Transverse colon (tissue), 4 donors: Measurements from ENCODE around the gene CHST6. TPM values are rescaled to one million over a fixed set of nuclear protein-coding genes. Genes with fewer than 3 reads are reported as not detected.

Source experiments
- DNase-seq: peaks from one replicate; pipeline ENCODE4 v3.0.0-alpha.2; 2019
- H3K27ac ChIP-seq, 4 donors: fragments of 200-600 bp; sonication (generic); 2 replicates each; pipeline ENCODE4 v1.5.1; 2016 to 2018; ENCODE audit warnings: inconsistent platforms in 4 of 4
- H3K27me3 ChIP-seq: fragments of 200-600 bp; sonication (generic); 2 replicates; pipeline ENCODE4 v1.5.1; 2017; ENCODE audit warnings: inconsistent platforms
- H3K36me3 ChIP-seq, 4 donors: fragments of 200-600 bp; sonication (generic); 2 replicates each; pipeline ENCODE4 v1.5.1; 2017 to 2019; ENCODE audit warnings: inconsistent platforms in 4 of 4
- H3K4me1 ChIP-seq, 4 donors: fragments of 200-600 bp; sonication (generic); 2 replicates each; pipeline ENCODE4 v1.5.1; 2017 to 2020; ENCODE audit warnings: inconsistent platforms in 4 of 4
- H3K4me3 ChIP-seq, 4 donors: fragments of 200-600 bp; sonication (generic); 1 replicate in 1 of 4; 2 replicates in 3 of 4; pipeline versions ENCODE4 v1.5.1 to v1.6.1; 2017 to 2019; ENCODE audit warnings: inconsistent platforms in 4 of 4
- H3K9me3 ChIP-seq, 2 donors: fragments of 200-600 bp; sonication (generic); 2 replicates each; pipeline ENCODE4 v1.5.1; 2017 to 2019; ENCODE audit warnings: inconsistent platforms in 2 of 2
- CTCF ChIP-seq, 5 experiments: fragments of 200-600 bp in 3 of 5; fragments of 450-650 bp in 2 of 5; sonication (generic) in 3 of 5; IDR thresholded peaks; 1 replicate in 2 of 5; 2 replicates in 3 of 5; pipeline ENCODE4 v1.5.1; 2016 to 2017; ENCODE audit warnings: antibody characterized with exemption in 5 of 5, inconsistent platforms in 3 of 5, mild to moderate bottlenecking in 2 of 5, moderate library complexity in 1 of 5
- EP300 ChIP-seq: sonication (generic); formaldehyde crosslinking; IDR thresholded peaks from one replicate; pipeline ENCODE4 v1.6.1; 2017; ENCODE audit warnings: antibody characterized with exemption, low read depth
- POLR2A ChIP-seq: fragments of 450-650 bp; IDR thresholded peaks from one replicate; pipeline ENCODE4 v1.6.1; 2016; ENCODE audit warnings: antibody characterized with exemption, mild to moderate bottlenecking, moderate library complexity
- POLR2AphosphoS5 ChIP-seq, 3 donors: sonication (generic); formaldehyde crosslinking; IDR thresholded peaks; one replicate each; pipeline ENCODE4 v1.6.1; 2016; ENCODE audit warnings: antibody characterized with exemption in 3 of 3
- WGBS, 2 donors: methylation state at CpG; one replicate each; pipeline ENCODE4 v1.1.5; 2018; ENCODE audit warnings: low coverage in 1 of 2; 5-methylcytosine and 5-hydroxymethylcytosine counted together
- in situ Hi-C, 4 donors: fragments of 200-750 bp; cut with MboI; loops; one replicate each; pipeline versions ENCODE4 v1.15.0 to v1.15.1; 2017; ENCODE audit warnings: low sequenced_read_pairs in 3 of 4, low pct_ligation_motif_present in 1 of 4, low pct_unique_long_range_greater_than_20kb in 1 of 4
- intact Hi-C: fragments of 100-400 bp; cut with DNase I; formaldehyde crosslinking; loops from one replicate; pipeline ENCODE4 v1.15.1; 2023; ENCODE audit warnings: low total_unique reads
- total RNA-seq, 4 donors: library from RNA; depleted of rRNA; stranded (reverse); fragments of >200 nt; gene quantifications; one replicate each; pipeline ENCODE4 v1.1.0, GENCODE V29; 2016

The CHST6 gene
- total RNA-seq, 4 donors from 2014 or later, result 1.7 to 3.7 (median 2.9) TPM

GRCh38 chr16:75494184-75494583 is 1.1 kb downstream of the CHST6 start:
- peak overlapping the region in 1 of 4 donors; percentile 44 for H3K4me3 ChIP-seq
- DNase-seq, result no peak

GRCh38 chr16:75491876-75492275 is 3.4 kb downstream of the CHST6 start:
- intact Hi-C loops, result no loop called here
- in situ Hi-C loops, result loop anchor here in 3 of 4 donors (25.0 kb wide), 1 partner anchor 270 kb away; no protein-coding TSS in a partner anchor
- H3K4me3 ChIP-seq, result no peak overlapping the region
- H3K4me1 ChIP-seq, result peaks cover 4 to 22% (median 18%) of the 10 kb centered on the region in 4 donors
- peaks cover 25% of the 10 kb centered on the region for H3K27me3 ChIP-seq
- no peaks in the 10 kb centered on the region for H3K36me3 ChIP-seq
- no peak for TF ChIP-seq POLR2A
- TF ChIP-seq EP300, result no peak
- no peak for TF ChIP-seq POLR2AphosphoS5 (IDR thresholded peaks at IDR 0.05)
- TF ChIP-seq CTCF (IDR thresholded peaks at IDR 0.05), result no peak
- DNase-seq, result no peak
- H3K9me3 ChIP-seq, result no peaks in the 10 kb centered on the region
- H3K27ac ChIP-seq, result no peak overlapping the region
- WGBS, 2 donors, result 78% methylated on average over 1 of the region's 1 CpG; no CpG with 5 or more reads in 1 of the 2 donors

More at GRCh38 chr16:75494184-75494583, 1.1 kb downstream of the CHST6 start:
- peaks cover 25% of the 10 kb centered on the region for H3K27me3 ChIP-seq
- peaks cover 4 to 14% (median 12%) of the 10 kb centered on the region in 4 donors for H3K4me1 ChIP-seq
- WGBS, 2 donors, result 82% methylated on average over 5 of the region's 5 CpGs; no CpG with 5 or more reads in 1 of the 2 donors
- no peak overlapping the region for H3K27ac ChIP-seq
- TF ChIP-seq CTCF (IDR thresholded peaks at IDR 0.05), result no peak
- TF ChIP-seq EP300, result no peak
- no peaks in the 10 kb centered on the region for H3K9me3 ChIP-seq
- H3K36me3 ChIP-seq, result no peaks in the 10 kb centered on the region
- in situ Hi-C loops (loop anchor here in 3 of 4 donors (25.0 kb wide), 1 partner anchor 268 kb away; no protein-coding TSS in a partner anchor), intact Hi-C loops (no loop called here)

GRCh38 chr16:75488322-75488721 is 6.9 kb downstream of the CHST6 start:
- peaks cover 0 to 21% (median 13%) of the 10 kb centered on the region in 4 donors for H3K4me1 ChIP-seq
- H3K36me3 ChIP-seq, result no peaks in the 10 kb centered on the region
- intact Hi-C loops, result no loop called here
- no peaks in the 10 kb centered on the region for H3K9me3 ChIP-seq
- no peak overlapping the region for H3K4me3 ChIP-seq
- no peak for TF ChIP-seq CTCF (IDR thresholded peaks at IDR 0.05)
- no peak for TF ChIP-seq POLR2AphosphoS5 (IDR thresholded peaks at IDR 0.05)
- TF ChIP-seq POLR2A, result no peak
- no peak for TF ChIP-seq EP300
- WGBS, 2 donors, result 89% methylated on average over 2 of the region's 2 CpGs
- in situ Hi-C loops, result loop anchor here in 3 of 4 donors (25.0 kb wide), 1 partner anchor 274 kb away; no protein-coding TSS in a partner anchor
- H3K27me3 ChIP-seq, result peaks cover 4% of the 10 kb centered on the region
- DNase-seq, result no peak
- no peak overlapping the region for H3K27ac ChIP-seq

GRCh38 chr16:75486676-75487313 is 8.4 kb downstream of the CHST6 start:
- Histone ChIP-seq H3K36me3 (no peaks in the 10 kb centered on the region), H3K9me3 (no peaks in the 10 kb centered on the region), H3K4me3 (no peak overlapping the region), H3K27me3 (no peaks in the 10 kb centered on the region), H3K4me1 (peaks cover 0 to 21% (median 13%) of the 10 kb centered on the region in 4 donors), H3K27ac (peak overlapping the region; percentile 73 to 82 (median 79))
- no peak for DNase-seq
- intact Hi-C loops (no loop called here), in situ Hi-C loops (loop anchor here in 3 of 4 donors (25.0 kb wide), 1 partner anchor 276 kb away; no protein-coding TSS in a partner anchor)
- TF ChIP-seq CTCF (IDR thresholded peaks at IDR 0.05), result no peak
- TF ChIP-seq POLR2A, result no peak
- no peak for TF ChIP-seq EP300
- no peak for TF ChIP-seq POLR2AphosphoS5 (IDR thresholded peaks at IDR 0.05)
- 28 to 38% methylated on average over 2 of the region's 2 CpGs for WGBS, 2 donors
